ENCODE data around the gene TSBP1.

TSBP1 gene

GRCh38 chr6:32396028-32396427, 24.3 kb upstream of the TSBP1 start:
- H3K4me3 ChIP-seq (ENCODE audit: low read depth, low read length): no peak overlapping the region
- in situ Hi-C loops (cut with HindIII; ENCODE audit: low sequenced_read_pairs): no loop called here
- DNase-seq (ENCODE audit: low read depth): no peak
- no peak for TF ChIP-seq CTCF (IDR thresholded peaks at IDR 0.05; ENCODE audit: low read depth, low read length, missing control alignments)

GRCh38 chr6:32393665-32394420, 22.1 kb upstream of the TSBP1 start:
- in situ Hi-C loops (cut with HindIII; ENCODE audit: low sequenced_read_pairs): no loop called here
- no peak overlapping the region for H3K4me3 ChIP-seq (ENCODE audit: low read depth, low read length)
- TF ChIP-seq CTCF (IDR thresholded peaks at IDR 0.05; ENCODE audit: low read depth, low read length, missing control alignments): no peak
- DNase-seq (ENCODE audit: low read depth): no peak

- TF ChIP-seq CTCF (IDR thresholded peaks at IDR 0.05; ENCODE audit: low read depth, low read length, missing control alignments): no peak
- no peak for DNase-seq (ENCODE audit: low read depth)
- H3K4me3 ChIP-seq (ENCODE audit: low read depth, low read length): no peak overlapping the region
- in situ Hi-C loops (cut with HindIII; ENCODE audit: low sequenced_read_pairs): no loop called here
These were observed 19.8 kb upstream of the TSBP1 start for GRCh38 chr6:32391505-32391904.

GRCh38 chr6:32387589-32388340, 16.1 kb upstream of the TSBP1 start:
- no peak for TF ChIP-seq CTCF (IDR thresholded peaks at IDR 0.05; ENCODE audit: low read depth, low read length, missing control alignments)
- in situ Hi-C loops (cut with HindIII; ENCODE audit: low sequenced_read_pairs): no loop called here
- no peak for DNase-seq (ENCODE audit: low read depth)
- no peak overlapping the region for H3K4me3 ChIP-seq (ENCODE audit: low read depth, low read length)

- DNase-seq (ENCODE audit: low read depth): no peak
- TF ChIP-seq CTCF (IDR thresholded peaks at IDR 0.05; ENCODE audit: low read depth, low read length, missing control alignments): no peak
- in situ Hi-C loops (cut with HindIII; ENCODE audit: low sequenced_read_pairs): no loop called here
- no peak overlapping the region for H3K4me3 ChIP-seq (ENCODE audit: low read depth, low read length)
These were observed 14.3 kb upstream of the TSBP1 start for GRCh38 chr6:32386040-32386439.

GRCh38 chr6:32382757-32383420, 11.2 kb upstream of the TSBP1 start:
- no peak overlapping the region for H3K4me3 ChIP-seq (ENCODE audit: low read depth, low read length)
- in situ Hi-C loops (cut with HindIII; ENCODE audit: low sequenced_read_pairs): no loop called here
- no peak for DNase-seq (ENCODE audit: low read depth)
- no peak for TF ChIP-seq CTCF (IDR thresholded peaks at IDR 0.05; ENCODE audit: low read depth, low read length, missing control alignments)

All from astrocyte of the cerebellum (primary cell).